Activated T-cell treated with anti-CD3 and anti-CD28 coated beads, Interleukin-2, amount 50 U/mL, for 24 hours (primary cell): ENCODE measurements around the gene KBTBD8.
A peak's percentile ranks its signal among the peaks of the same experiment; 100 is the strongest.

Experiments
- DNase-seq: peaks from one replicate; pipeline ENCODE4 v3.0.0-alpha.2; 2020
- H3K27ac Mint-ChIP-seq: 2 replicates; pipeline ENCODE4 v1.8.0; 2020; ENCODE audit warnings: mild to moderate bottlenecking, mixed read lengths
- H3K27me3 Mint-ChIP-seq: 2 replicates; pipeline ENCODE4 v1.8.0; 2020; ENCODE audit warnings: mixed read lengths
- H3K36me3 Mint-ChIP-seq: 2 replicates; pipeline ENCODE4 v1.8.0; 2020; ENCODE audit warnings: low read depth, mixed read lengths
- H3K4me1 Mint-ChIP-seq: 2 replicates; pipeline ENCODE4 v1.8.0; 2020; ENCODE audit warnings: low read depth, mixed read lengths
- H3K4me3 Mint-ChIP-seq: 2 replicates; pipeline ENCODE4 v1.8.0; 2020; ENCODE audit warnings: mild to moderate bottlenecking, moderate library complexity, mixed read lengths
- H3K9me3 Mint-ChIP-seq: 2 replicates; pipeline ENCODE4 v1.8.0; 2020; ENCODE audit warnings: mixed read lengths

Gene KBTBD8

GRCh38 chr3:66989241-66989640 is 8.9 kb upstream of the KBTBD8 start:
- no peak overlapping the region for H3K27ac Mint-ChIP-seq
- no peak overlapping the region for H3K4me3 Mint-ChIP-seq
- no peaks in the 10 kb centered on the region for H3K36me3 Mint-ChIP-seq
- peaks cover 16% of the 10 kb centered on the region for H3K27me3 Mint-ChIP-seq
- peaks cover 4% of the 10 kb centered on the region for H3K4me1 Mint-ChIP-seq
- H3K9me3 Mint-ChIP-seq = no peaks in the 10 kb centered on the region
- no peak for DNase-seq

GRCh38 chr3:66989860-66990696 is 8.0 kb upstream of the KBTBD8 start:
- Mint-ChIP-seq H3K27ac (no peak overlapping the region), H3K4me1 (peaks cover 4% of the 10 kb centered on the region), H3K4me3 (no peak overlapping the region), H3K36me3 (no peaks in the 10 kb centered on the region), H3K27me3 (peaks cover 22% of the 10 kb centered on the region), H3K9me3 (no peaks in the 10 kb centered on the region)
- DNase-seq = no peak

- DNase-seq = no peak
- H3K27me3 Mint-ChIP-seq = peaks cover 25% of the 10 kb centered on the region
- no peaks in the 10 kb centered on the region for H3K36me3 Mint-ChIP-seq
- no peak overlapping the region for H3K4me3 Mint-ChIP-seq
- no peaks in the 10 kb centered on the region for H3K9me3 Mint-ChIP-seq
- H3K4me1 Mint-ChIP-seq = peaks cover 4% of the 10 kb centered on the region
- no peak overlapping the region for H3K27ac Mint-ChIP-seq
Observed at GRCh38 chr3:66991459-66991858, 6.6 kb upstream of the KBTBD8 start.

GRCh38 chr3:66993082-66993481 is 5.0 kb upstream of the KBTBD8 start:
- no peak overlapping the region for H3K27ac Mint-ChIP-seq
- H3K36me3 Mint-ChIP-seq = peaks cover under 1% of the 10 kb centered on the region

GRCh38 chr3:66994588-66994987 is 3.5 kb upstream of the KBTBD8 start:
- no peak for DNase-seq
- H3K27me3 Mint-ChIP-seq = peaks cover 30% of the 10 kb centered on the region
- H3K27ac Mint-ChIP-seq = no peak overlapping the region
- H3K4me1 Mint-ChIP-seq = peaks cover 14% of the 10 kb centered on the region
- H3K9me3 Mint-ChIP-seq = no peaks in the 10 kb centered on the region
- H3K4me3 Mint-ChIP-seq = no peak overlapping the region
- H3K36me3 Mint-ChIP-seq = peaks cover 9% of the 10 kb centered on the region

More at GRCh38 chr3:66993082-66993481, 5.0 kb upstream of the KBTBD8 start:
- Mint-ChIP-seq H3K4me3 (no peak overlapping the region), H3K9me3 (no peaks in the 10 kb centered on the region), H3K27me3 (peaks cover 30% of the 10 kb centered on the region), H3K4me1 (peaks cover 12% of the 10 kb centered on the region)
- no peak for DNase-seq

- no peak overlapping the region for H3K27ac Mint-ChIP-seq
- peaks cover 18% of the 10 kb centered on the region for H3K36me3 Mint-ChIP-seq
- H3K4me1 Mint-ChIP-seq = peaks cover 25% of the 10 kb centered on the region
- DNase-seq = no peak
- peaks cover 30% of the 10 kb centered on the region for H3K27me3 Mint-ChIP-seq
- no peaks in the 10 kb centered on the region for H3K9me3 Mint-ChIP-seq
- H3K4me3 Mint-ChIP-seq = no peak overlapping the region
Observed at GRCh38 chr3:66996696-66997095, 1.4 kb upstream of the KBTBD8 start.

DNA sequence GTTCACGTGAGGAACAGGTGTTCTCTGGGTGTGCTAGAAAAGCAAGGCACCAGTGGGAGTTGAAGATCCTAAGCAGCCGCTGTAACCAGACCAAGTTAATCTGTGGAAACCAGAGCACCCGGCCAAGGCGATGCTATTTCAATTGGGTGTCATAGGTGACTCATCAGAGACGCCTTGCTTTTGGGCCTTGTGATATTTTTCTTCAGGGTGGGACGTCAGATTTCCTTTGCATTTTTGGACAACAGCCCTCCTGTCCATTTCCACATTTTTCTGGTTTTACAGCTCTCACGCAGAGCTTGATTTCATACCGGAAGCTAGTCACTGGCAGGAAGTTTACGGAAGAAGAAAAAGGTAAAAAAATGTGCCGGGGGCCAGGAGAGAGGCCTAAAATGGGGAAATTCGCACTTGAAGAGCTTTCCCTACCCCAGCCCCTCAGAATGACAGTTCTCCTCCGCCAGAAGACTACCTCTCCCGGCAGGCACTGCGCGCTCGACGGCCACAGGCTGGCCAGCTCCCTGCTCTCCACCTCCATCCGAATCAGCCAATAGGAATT is 471 bp upstream of the KBTBD8 start:
- peak overlapping the region; percentile 89 for H3K4me3 Mint-ChIP-seq
- H3K9me3 Mint-ChIP-seq = no peaks in the 10 kb centered on the region
- H3K27ac Mint-ChIP-seq = peak overlapping the region; percentile 94
- peaks cover 29% of the 10 kb centered on the region for H3K27me3 Mint-ChIP-seq
- H3K4me1 Mint-ChIP-seq = peaks cover 31% of the 10 kb centered on the region
- H3K36me3 Mint-ChIP-seq = peaks cover 26% of the 10 kb centered on the region
- DNase-seq = no peak

GRCh38 chr3:66998904-66999235 is 763 bp downstream of the KBTBD8 start:
- no peaks in the 10 kb centered on the region for H3K9me3 Mint-ChIP-seq
- peak overlapping the region; percentile 89 for H3K4me3 Mint-ChIP-seq
- H3K27me3 Mint-ChIP-seq = peaks cover 18% of the 10 kb centered on the region
- peak overlapping the region; percentile 94 for H3K27ac Mint-ChIP-seq
- peaks cover 42% of the 10 kb centered on the region for H3K4me1 Mint-ChIP-seq
- H3K36me3 Mint-ChIP-seq = peaks cover 39% of the 10 kb centered on the region
- no peak for DNase-seq

GRCh38 chr3:67000009-67000408 is 1.9 kb downstream of the KBTBD8 start:
- Mint-ChIP-seq H3K4me3 (peak overlapping the region; percentile 89), H3K4me1 (peaks cover 51% of the 10 kb centered on the region), H3K27me3 (peaks cover 8% of the 10 kb centered on the region), H3K27ac (peak overlapping the region; percentile 86), H3K9me3 (no peaks in the 10 kb centered on the region), H3K36me3 (peaks cover 49% of the 10 kb centered on the region)
- DNase-seq = no peak

GRCh38 chr3:67001086-67001861 is 3.2 kb downstream of the KBTBD8 start:
- Mint-ChIP-seq H3K27me3 (peaks cover 5% of the 10 kb centered on the region), H3K4me1 (peaks cover 63% of the 10 kb centered on the region), H3K36me3 (peaks cover 61% of the 10 kb centered on the region)

DNA sequence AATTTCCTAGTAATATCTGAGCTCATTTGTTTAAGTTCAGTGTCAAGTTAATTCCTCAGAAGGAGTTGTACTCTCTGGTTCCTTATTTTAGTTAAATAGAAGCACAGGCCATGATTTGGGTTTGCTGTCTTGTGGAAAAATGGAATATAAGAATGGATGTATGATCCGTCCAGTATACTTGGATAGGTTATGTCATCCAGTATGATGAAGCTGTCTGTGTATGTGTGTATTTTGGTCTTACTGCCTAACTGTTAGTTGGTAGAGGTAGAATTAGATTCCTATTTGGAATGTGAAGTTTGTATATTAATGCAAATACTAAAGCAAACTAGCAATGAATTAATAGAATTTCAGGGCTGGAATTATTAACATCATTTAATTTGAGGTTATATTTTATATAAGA is 7.9 kb downstream of the KBTBD8 start:
- Mint-ChIP-seq H3K4me1 (peaks cover 59% of the 10 kb centered on the region), H3K27ac (no peak overlapping the region), H3K4me3 (peak overlapping the region; percentile 18), H3K36me3 (peaks cover 98% of the 10 kb centered on the region), H3K27me3 (no peaks in the 10 kb centered on the region), H3K9me3 (no peaks in the 10 kb centered on the region)
- DNase-seq = no peak

More at GRCh38 chr3:67001086-67001861, 3.2 kb downstream of the KBTBD8 start:
- Mint-ChIP-seq H3K4me3 (peak overlapping the region; percentile 68), H3K27ac (peak overlapping the region; percentile 90), H3K9me3 (no peaks in the 10 kb centered on the region)
- DNase-seq = no peak

DNA sequence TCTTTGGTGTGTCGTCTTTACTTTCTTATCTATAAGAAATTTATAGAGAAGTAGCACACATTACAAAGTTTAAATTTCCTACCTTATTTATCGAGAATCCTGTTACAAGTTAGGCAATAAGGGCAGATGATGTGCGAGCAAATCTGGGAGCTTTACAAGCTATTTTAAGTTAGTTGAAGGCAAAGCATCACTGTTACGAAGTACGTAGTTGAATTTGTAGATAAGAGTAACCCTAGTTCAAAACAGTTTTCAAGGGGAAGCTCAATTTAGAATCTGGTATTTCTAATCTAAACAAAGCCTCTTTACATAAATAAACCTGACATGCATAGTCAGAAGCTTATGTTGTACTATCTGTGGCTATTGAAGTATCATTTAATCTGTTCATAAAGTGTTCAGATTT is 8.4 kb downstream of the KBTBD8 start:
- Mint-ChIP-seq H3K9me3 (no peaks in the 10 kb centered on the region), H3K36me3 (peaks cover 98% of the 10 kb centered on the region), H3K27ac (no peak overlapping the region), H3K27me3 (no peaks in the 10 kb centered on the region), H3K4me1 (peaks cover 54% of the 10 kb centered on the region), H3K4me3 (no peak overlapping the region)
- no peak for DNase-seq

- Mint-ChIP-seq H3K4me1 (peaks cover 39% of the 10 kb centered on the region), H3K4me3 (no peak overlapping the region), H3K27me3 (no peaks in the 10 kb centered on the region), H3K9me3 (no peaks in the 10 kb centered on the region), H3K27ac (no peak overlapping the region), H3K36me3 (peaks cover 94% of the 10 kb centered on the region)
- no peak for DNase-seq
Observed at GRCh38 chr3:67008388-67008787, 10.3 kb downstream of the KBTBD8 start.

- Mint-ChIP-seq H3K4me3 (no peak overlapping the region), H3K4me1 (peaks cover 29% of the 10 kb centered on the region), H3K36me3 (peaks cover 92% of the 10 kb centered on the region), H3K27ac (no peak overlapping the region), H3K9me3 (no peaks in the 10 kb centered on the region), H3K27me3 (no peaks in the 10 kb centered on the region)
- no peak for DNase-seq
Observed at GRCh38 chr3:67009716-67010115, 11.6 kb downstream of the KBTBD8 start.
